ENCODE results near the gene ZNF496. TPM values are rescaled to one million over a fixed set of nuclear protein-coding genes. Genes with fewer than 3 reads are reported as not detected.

ZNF496 gene
- total and polyA plus RNA-seq, 4 donors = 8.2 to 43.4 (median 15.6) TPM

DNA sequence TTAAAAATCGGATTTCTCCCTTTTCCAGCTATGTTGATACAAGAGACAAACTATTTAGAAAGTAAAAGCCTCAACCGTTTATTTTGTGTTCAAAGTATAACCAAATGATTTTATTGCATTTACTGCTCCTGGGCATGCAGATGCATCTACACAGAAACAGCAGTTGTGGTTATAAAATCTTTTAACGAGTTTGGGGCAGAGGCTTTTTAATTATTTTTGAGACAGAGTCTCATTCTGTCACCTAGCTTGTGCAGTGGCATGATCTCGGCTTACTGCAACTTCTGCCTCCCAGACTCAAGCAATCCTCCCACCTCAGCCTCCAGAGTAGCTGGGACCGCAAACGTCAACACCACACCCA lies 33.6 kb downstream of the ZNF496 start:
- H3K27me3 ChIP-seq (ENCODE audit: control insufficient read depth in 3 of 3, insufficient read depth in 3 of 3, low read length in 2 of 3) = no peaks in the 10 kb centered on the region
- H3K9ac ChIP-seq (ENCODE audit: insufficient read depth in 1 of 2, low read length in 2 of 2) = no peak overlapping the region
- peaks cover 0 to 7% (median 0%) of the 10 kb centered on the region in 4 donors for H3K9me3 ChIP-seq (ENCODE audit: control insufficient read depth in 4 of 4, insufficient read depth in 3 of 4, low read length in 3 of 4)
- peaks cover 7 to 27% (median 12%) of the 10 kb centered on the region in 4 donors for H3K36me3 ChIP-seq (ENCODE audit: control insufficient read depth in 4 of 4, insufficient read depth in 4 of 4, low read length in 4 of 4)
- DNase-seq = no peak
- no peak overlapping the region for H3K4me3 ChIP-seq
- no peak overlapping the region for H3K27ac ChIP-seq (ENCODE audit: low read depth in 1 of 2, low read length in 1 of 2)
- TF ChIP-seq, protein P1, sequence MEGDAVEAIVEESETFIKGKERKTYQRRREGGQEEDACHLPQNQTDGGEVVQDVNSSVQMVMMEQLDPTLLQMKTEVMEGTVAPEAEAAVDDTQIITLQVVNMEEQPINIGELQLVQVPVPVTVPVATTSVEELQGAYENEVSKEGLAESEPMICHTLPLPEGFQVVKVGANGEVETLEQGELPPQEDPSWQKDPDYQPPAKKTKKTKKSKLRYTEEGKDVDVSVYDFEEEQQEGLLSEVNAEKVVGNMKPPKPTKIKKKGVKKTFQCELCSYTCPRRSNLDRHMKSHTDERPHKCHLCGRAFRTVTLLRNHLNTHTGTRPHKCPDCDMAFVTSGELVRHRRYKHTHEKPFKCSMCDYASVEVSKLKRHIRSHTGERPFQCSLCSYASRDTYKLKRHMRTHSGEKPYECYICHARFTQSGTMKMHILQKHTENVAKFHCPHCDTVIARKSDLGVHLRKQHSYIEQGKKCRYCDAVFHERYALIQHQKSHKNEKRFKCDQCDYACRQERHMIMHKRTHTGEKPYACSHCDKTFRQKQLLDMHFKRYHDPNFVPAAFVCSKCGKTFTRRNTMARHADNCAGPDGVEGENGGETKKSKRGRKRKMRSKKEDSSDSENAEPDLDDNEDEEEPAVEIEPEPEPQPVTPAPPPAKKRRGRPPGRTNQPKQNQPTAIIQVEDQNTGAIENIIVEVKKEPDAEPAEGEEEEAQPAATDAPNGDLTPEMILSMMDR (IDR thresholded peaks at IDR 0.05; ENCODE audit: control extremely low read depth, extremely low read depth) = no peak
- no peaks in the 10 kb centered on the region for H3K4me1 ChIP-seq (ENCODE audit: control insufficient read depth in 5 of 5, insufficient read depth in 5 of 5, low read length in 5 of 5)
- WGBS, 2 donors = 85 to 87% methylated on average over 6 of the region's 6 CpGs
- no peak for ATAC-seq (ENCODE audit: insufficient read depth, low FRiP score)

DNA sequence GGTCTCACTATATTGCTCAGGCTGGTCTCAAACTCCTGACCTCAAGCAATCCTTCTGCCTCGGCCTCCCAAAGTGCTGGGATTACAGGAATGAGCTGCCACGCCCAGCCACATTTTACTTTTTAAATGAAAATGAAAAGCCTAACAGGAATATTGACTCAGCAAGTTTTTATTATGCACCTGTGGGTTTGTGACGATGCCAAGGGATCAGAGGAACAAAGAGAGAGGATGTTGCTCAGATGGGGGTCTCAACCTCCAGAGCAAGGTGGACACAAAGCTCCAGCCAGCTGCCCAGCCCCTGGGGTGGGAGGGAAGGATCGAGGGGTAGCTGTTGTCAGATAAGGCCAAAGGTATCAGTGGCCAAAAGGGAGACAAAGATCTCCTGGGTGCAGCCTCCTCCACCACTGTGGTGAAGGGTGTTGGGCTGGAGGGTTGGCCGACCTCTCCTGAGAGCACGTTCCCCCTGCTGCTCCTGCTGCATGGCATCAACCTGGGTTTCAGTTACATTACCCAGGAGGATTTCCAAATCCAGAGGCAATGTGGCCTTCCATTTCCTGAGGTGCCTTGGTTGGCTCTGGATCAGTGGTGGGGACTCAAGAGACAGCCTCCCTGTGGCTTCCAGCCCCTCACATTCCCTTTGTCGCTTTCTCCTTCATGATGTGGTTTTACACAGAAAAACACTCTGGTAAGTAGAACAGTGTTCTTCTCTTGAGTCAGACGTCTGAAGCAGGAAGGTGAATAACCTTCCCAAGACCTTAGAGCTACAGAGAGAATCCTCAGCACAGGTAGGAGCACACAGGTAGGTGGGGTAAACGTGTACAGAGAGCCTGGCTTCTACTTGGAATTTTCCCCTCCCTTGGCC lies 34.2 kb downstream of the ZNF496 start:
- no peak overlapping the region for H3K9ac ChIP-seq (ENCODE audit: insufficient read depth in 1 of 2, low read length in 2 of 2)
- H3K4me3 ChIP-seq = no peak overlapping the region
- DNase-seq (no peak), ATAC-seq (ENCODE audit: insufficient read depth, low FRiP score) (no peak)
- H3K9me3 ChIP-seq (ENCODE audit: control insufficient read depth in 4 of 4, insufficient read depth in 3 of 4, low read length in 3 of 4) = peaks cover 0 to 7% (median 0%) of the 10 kb centered on the region in 4 donors
- no peaks in the 10 kb centered on the region for H3K4me1 ChIP-seq (ENCODE audit: control insufficient read depth in 5 of 5, insufficient read depth in 5 of 5, low read length in 5 of 5)
- H3K27me3 ChIP-seq (ENCODE audit: control insufficient read depth in 3 of 3, insufficient read depth in 3 of 3, low read length in 2 of 3) = no peaks in the 10 kb centered on the region
- peaks cover 1 to 23% (median 10%) of the 10 kb centered on the region in 4 donors for H3K36me3 ChIP-seq (ENCODE audit: control insufficient read depth in 4 of 4, insufficient read depth in 4 of 4, low read length in 4 of 4)
- WGBS, 2 donors = 82 to 84% methylated on average over 9 of the region's 9 CpGs
- no peak overlapping the region for H3K27ac ChIP-seq (ENCODE audit: low read depth in 1 of 2, low read length in 1 of 2)
- TF ChIP-seq, protein P1 (IDR thresholded peaks at IDR 0.05; ENCODE audit: control extremely low read depth, extremely low read depth) = no peak

DNA sequence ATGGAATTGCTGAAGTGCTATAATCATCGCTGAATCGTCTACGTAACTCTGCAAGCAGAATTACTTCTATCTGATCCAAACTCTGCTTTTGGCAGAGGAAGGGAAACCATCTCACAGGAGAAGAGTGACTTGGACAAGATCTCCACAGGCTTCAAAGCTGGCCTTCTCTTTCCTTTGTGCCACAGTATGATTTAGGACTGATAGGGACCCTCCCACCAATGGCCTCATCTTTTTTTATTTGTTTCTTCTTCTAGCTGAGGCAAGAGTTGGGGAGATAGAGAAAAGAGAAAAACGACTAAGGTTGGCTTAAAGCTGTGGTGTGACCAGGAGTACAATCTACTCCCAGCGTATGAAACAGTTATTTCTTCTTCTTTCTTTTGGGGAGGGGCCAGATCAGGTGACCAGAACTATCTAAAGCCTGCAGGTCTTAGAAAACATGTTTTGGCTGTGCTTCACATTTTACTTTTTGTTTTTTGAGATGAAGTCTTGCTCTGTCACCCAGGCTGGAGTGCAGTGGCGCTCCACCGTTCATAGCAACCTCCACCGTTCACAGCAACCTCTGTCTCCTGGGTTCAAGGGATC lies 35.0 kb downstream of the ZNF496 start:
- DNase-seq (no peak), ATAC-seq (ENCODE audit: insufficient read depth, low FRiP score) (no peak)
- H3K9me3 ChIP-seq (ENCODE audit: control insufficient read depth in 4 of 4, insufficient read depth in 3 of 4, low read length in 3 of 4) = peaks cover 0 to 7% (median 0%) of the 10 kb centered on the region in 4 donors
- no peak overlapping the region for H3K4me3 ChIP-seq
- H3K9ac ChIP-seq (ENCODE audit: insufficient read depth in 1 of 2, low read length in 2 of 2) = no peak overlapping the region
- no peak overlapping the region for H3K27ac ChIP-seq (ENCODE audit: low read depth in 1 of 2, low read length in 1 of 2)
- TF ChIP-seq, protein P1 (IDR thresholded peaks at IDR 0.05; ENCODE audit: control extremely low read depth, extremely low read depth) = no peak
- no peaks in the 10 kb centered on the region for H3K27me3 ChIP-seq (ENCODE audit: control insufficient read depth in 3 of 3, insufficient read depth in 3 of 3, low read length in 2 of 3)
- no peaks in the 10 kb centered on the region for H3K4me1 ChIP-seq (ENCODE audit: control insufficient read depth in 5 of 5, insufficient read depth in 5 of 5, low read length in 5 of 5)
- peaks cover 0 to 21% (median 10%) of the 10 kb centered on the region in 4 donors for H3K36me3 ChIP-seq (ENCODE audit: control insufficient read depth in 4 of 4, insufficient read depth in 4 of 4, low read length in 4 of 4)
- WGBS, 2 donors = 94 to 95% methylated on average over 8 of the region's 8 CpGs

Measured in lung (tissue), 12 donors.